ENCODE measurements around the gene CTSA. TPM values are rescaled to one million over a fixed set of nuclear protein-coding genes. Genes with fewer than 3 reads are reported as not detected.

Gene CTSA
- total and polyA plus RNA-seq, 9 donors = 45.0 to 210 (median 110) TPM

DNA sequence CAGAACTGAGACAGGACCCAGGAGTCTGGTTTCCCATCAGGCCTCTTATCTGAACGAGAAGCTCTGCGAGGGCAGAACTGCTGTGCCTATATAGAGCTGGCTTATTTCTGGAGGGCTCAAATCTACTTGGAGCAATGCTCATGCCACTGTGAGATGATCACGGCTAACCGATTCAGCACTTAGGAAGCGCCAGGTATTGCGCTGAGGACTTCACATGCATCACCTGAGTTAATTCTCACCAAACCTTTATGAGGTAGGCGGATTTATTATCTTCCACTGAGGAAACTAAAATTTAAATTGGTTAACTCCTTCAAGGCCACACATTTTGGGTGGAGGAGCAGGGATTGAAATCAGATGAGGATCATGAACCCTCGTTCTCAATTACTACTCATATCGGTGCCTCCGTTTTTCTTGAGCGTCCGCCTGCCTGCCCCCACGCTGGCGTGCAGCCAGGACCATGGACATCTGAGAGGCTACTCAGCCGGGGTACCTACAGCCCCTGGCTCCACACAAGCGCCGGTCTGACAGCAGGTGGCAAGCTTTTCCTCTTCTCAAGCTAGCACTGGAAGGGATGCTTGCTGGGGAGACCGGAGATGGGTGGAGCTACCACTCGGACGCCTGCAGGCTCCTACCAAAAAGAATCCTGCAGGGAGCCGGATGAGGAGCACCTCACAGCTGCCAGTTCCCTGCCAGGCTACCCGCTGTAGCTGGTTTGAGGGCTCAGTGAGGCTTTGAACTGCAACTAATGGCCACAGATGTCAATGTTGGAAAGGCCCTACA, 42.3 kb downstream of the CTSA start:
- Histone ChIP-seq H3K4me3 (peak overlapping the region; percentile 67), H3K27ac (peak overlapping the region; percentile 99 to 100), H3K36me3 (no peaks in the 10 kb centered on the region), H3K9me3 (no peaks in the 10 kb centered on the region), H3K27me3 (no peaks in the 10 kb centered on the region), H3K4me1 (ENCODE audit: insufficient read depth) (peaks cover 2% of the 10 kb centered on the region)
- intact Hi-C loops (cut with DNase I) = loop anchor here in 2 of 4 donors (1.0 to 5.0 kb wide), 4 partner anchors 37 to 97 kb away; partner anchors contain the start of genes CTSA (in 2 of the 2) and NEURL2 (in 2 of the 2)
- peak; percentile 75 to 85 (median 81) for DNase-seq
- WGBS, 3 donors = 17 to 21% (median 19%) methylated on average over 22 of the region's 22 CpGs
- TF ChIP-seq, protein P1, sequence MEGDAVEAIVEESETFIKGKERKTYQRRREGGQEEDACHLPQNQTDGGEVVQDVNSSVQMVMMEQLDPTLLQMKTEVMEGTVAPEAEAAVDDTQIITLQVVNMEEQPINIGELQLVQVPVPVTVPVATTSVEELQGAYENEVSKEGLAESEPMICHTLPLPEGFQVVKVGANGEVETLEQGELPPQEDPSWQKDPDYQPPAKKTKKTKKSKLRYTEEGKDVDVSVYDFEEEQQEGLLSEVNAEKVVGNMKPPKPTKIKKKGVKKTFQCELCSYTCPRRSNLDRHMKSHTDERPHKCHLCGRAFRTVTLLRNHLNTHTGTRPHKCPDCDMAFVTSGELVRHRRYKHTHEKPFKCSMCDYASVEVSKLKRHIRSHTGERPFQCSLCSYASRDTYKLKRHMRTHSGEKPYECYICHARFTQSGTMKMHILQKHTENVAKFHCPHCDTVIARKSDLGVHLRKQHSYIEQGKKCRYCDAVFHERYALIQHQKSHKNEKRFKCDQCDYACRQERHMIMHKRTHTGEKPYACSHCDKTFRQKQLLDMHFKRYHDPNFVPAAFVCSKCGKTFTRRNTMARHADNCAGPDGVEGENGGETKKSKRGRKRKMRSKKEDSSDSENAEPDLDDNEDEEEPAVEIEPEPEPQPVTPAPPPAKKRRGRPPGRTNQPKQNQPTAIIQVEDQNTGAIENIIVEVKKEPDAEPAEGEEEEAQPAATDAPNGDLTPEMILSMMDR (IDR thresholded peaks at IDR 0.05) = peak in 2 of 3 donors; percentile 16 to 29
- TF ChIP-seq EP300 (IDR thresholded peaks at IDR 0.05) = no peak

DNA sequence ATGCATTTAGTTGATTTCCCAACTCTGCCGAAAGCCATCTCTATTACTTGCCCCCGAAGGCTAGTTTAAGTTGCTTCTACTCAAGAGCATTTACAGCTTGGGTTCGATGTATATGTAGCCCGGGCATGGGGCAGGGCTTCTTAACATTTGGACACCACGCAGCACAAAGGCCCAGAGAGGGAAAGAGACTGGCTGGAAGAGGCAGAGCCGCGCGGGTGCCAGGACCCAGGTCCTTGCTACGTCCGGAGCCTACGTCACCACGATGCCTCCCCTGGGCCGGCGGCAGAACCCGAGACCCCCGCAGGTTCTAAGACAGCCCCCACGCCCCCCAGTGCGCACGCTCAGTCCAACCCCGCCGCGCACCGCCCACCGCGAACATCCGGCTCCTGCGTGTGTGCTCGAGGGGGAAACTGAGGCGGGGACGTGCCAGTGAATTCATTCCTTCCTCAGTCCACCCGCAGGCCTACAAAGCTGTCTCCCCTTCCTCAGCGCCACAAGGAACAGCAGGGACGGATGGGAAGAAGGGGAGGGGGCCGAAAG, 43.0 kb downstream of the CTSA start:
- intact Hi-C loops (cut with DNase I) = loop anchor here in 2 of 4 donors (1.0 to 5.0 kb wide), 4 partner anchors 37 to 98 kb away; partner anchors contain the start of genes CTSA (in 2 of the 2) and NEURL2 (in 2 of the 2)
- Histone ChIP-seq H3K4me1 (ENCODE audit: insufficient read depth) (peaks cover 2% of the 10 kb centered on the region), H3K36me3 (no peaks in the 10 kb centered on the region), H3K27ac (peak overlapping the region; percentile 99 to 100), H3K27me3 (no peaks in the 10 kb centered on the region), H3K9me3 (no peaks in the 10 kb centered on the region), H3K4me3 (peak overlapping the region; percentile 67)
- WGBS, 3 donors = 0 to 1% (median 1%) methylated on average over 32 to 34 of the region's 34 CpGs
- DNase-seq = peak in 4 of 5 donors; percentile 73 to 87 (median 80)
- TF ChIP-seq EP300 (IDR thresholded peaks at IDR 0.05) (no peak), POLR2A (IDR thresholded peaks at IDR 0.05) (no peak)
- TF ChIP-seq, protein P1 (IDR thresholded peaks at IDR 0.05) = no peak

DNA sequence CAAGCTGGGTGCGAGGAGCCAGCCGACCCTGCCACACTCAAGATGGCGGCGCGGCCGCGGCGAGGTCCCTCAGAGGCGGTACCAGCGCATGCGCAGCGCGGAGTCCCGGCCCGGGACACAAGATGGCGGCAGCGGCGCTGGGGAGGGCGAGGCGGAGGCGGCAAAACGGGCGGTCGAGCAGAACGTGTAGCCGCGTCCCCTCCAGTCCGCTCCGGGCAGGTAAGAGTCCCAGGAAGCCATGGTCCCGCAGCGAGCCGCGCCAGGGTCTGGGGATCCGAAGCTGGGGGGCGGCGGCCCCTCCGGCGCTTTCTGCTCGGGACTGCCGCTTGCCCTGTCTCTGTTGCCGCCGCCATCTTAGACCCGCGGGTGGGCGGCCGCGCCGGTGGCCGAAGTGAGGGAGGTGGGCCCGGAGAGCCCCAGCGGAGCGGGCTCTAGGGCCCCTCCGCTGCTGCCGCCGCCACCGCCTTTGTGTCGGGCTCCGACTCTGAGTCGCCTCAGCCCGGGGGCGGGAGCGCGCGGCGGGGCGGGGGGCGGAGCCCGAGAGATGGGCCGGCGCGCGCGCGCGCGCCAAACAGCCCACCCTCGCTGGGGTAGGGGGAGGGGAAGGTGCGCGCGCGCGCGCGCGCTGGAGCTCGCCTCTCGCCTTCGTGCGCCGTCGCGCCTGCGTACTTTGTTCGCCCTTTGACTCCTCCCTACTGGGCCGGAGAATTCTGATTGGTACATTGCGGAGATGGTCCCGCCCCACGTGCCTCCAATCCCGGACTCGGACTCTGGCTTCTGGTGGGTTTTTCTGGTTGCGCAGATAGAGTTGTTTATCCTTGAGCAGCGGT, 43.7 kb downstream of the CTSA start, which contains the start of gene PCIF1:
PCIF1 (plus strand) TSS at position 98 of the 830 bp plus-strand sequence. CDS start 4,317 bp downstream, outside the sequence.
- Histone ChIP-seq H3K27me3 (no peaks in the 10 kb centered on the region), H3K36me3 (no peaks in the 10 kb centered on the region), H3K4me1 (ENCODE audit: insufficient read depth) (peaks cover 2% of the 10 kb centered on the region), H3K4me3 (peak within 1 kb of the TSS; percentile 67), H3K27ac (peak within 1 kb of the TSS; percentile 99 to 100), H3K9me3 (no peaks in the 10 kb centered on the region)
- peak; percentile 99 to 100 (median 99) for DNase-seq
- WGBS, 3 donors = 0 to 1% (median 0%) methylated on average over 49 to 102 of the region's 102 CpGs
- intact Hi-C loops (cut with DNase I) = loop anchor here in 2 of 4 donors (1.0 to 5.0 kb wide), 4 partner anchors 36 to 98 kb away; partner anchors contain the start of genes CTSA (in 2 of the 2) and NEURL2 (in 2 of the 2)
- TF ChIP-seq, protein P1 (IDR thresholded peaks at IDR 0.05) = peak in 2 of 3 donors; percentile 50 to 55
- no peak for TF ChIP-seq EP300 (IDR thresholded peaks at IDR 0.05)
- TF ChIP-seq POLR2A (IDR thresholded peaks at IDR 0.05) = peak; percentile 97

Measured in ovary (tissue), 9 donors.